ENCODE results near the gene ALDH3A2. TPM values are rescaled to one million over a fixed set of nuclear protein-coding genes. Genes with fewer than 3 reads are reported as not detected.
A peak's percentile ranks its signal among the peaks of the same experiment; 100 is the strongest.

The ALDH3A2 gene
- total and polyA plus RNA-seq, 8 donors, result 26.8 to 236 (median 106) TPM

GRCh38 chr17:19726631-19727376 lies 78.3 kb downstream of the ALDH3A2 start:
- no peaks in the 10 kb centered on the region for H3K36me3 ChIP-seq
- no peaks in the 10 kb centered on the region for H3K9me3 ChIP-seq
- WGBS, 5 donors, result 79 to 92% (median 85%) methylated on average over 7 of the region's 7 CpGs
- no peak overlapping the region for H3K4me3 ChIP-seq
- intact Hi-C loops (cut with DNase I; ENCODE audit: low total_unique reads), result no loop called here
- H3K4me1 ChIP-seq, result peaks cover 35 to 52% (median 38%) of the 10 kb centered on the region in 4 donors
- no peaks in the 10 kb centered on the region for H3K27me3 ChIP-seq
- no peak for TF ChIP-seq POLR2A (IDR thresholded peaks at IDR 0.05)
- no peak for TF ChIP-seq POLR2AphosphoS5 (IDR thresholded peaks at IDR 0.05)
- no peak for TF ChIP-seq CTCF (IDR thresholded peaks at IDR 0.05)
- no peak for TF ChIP-seq EP300 (IDR thresholded peaks at IDR 0.05)
- H3K27ac ChIP-seq, result peak overlapping the region; percentile 38 to 87 (median 82)
- peak in 1 of 2 donors; percentile 52 for DNase-seq

Small RNA genes within 50 kb of the gene (small RNA-seq; reads per million reads assigned to genes)
- 0 reads per million in 4 donors for gene NMTRQ-TTG12-1
- gene RF00322, result 0 reads per million in 4 donors

Other genes starting within 250 kb of the ALDH3A2 start
- gene RNF112, start 237.5 kb upstream of the ALDH3A2 start, total RNA-seq, result 1 to 10 TPM in 2 of 5 donors, under 1 TPM in 1, not detected in 2; 0.45 to 4.4 (median 1.7) TPM
- gene RNF112, start 237.5 kb upstream of the ALDH3A2 start, polyA plus RNA-seq, result 1 to 10 TPM; 2.1 to 5.0 (median 2.2) TPM
- gene SLC47A1, start 114.9 kb upstream of the ALDH3A2 start, total RNA-seq, result 1 to 10 TPM in 1 of 5 donors, under 1 TPM in 2, not detected in 2; 0.29 to 1.3 (median 0.55) TPM
- 1 to 10 TPM in 2 of 3 donors, under 1 TPM in 1; 0.25 to 1.3 (median 1.1) TPM for gene SLC47A1, start 114.9 kb upstream of the ALDH3A2 start, polyA plus RNA-seq
- gene SLC47A2, start 67.8 kb downstream of the ALDH3A2 start, total RNA-seq, result not detected
- under 1 TPM in 1 of 3 donors, not detected in 2; 0.78 TPM for gene SLC47A2, start 67.8 kb downstream of the ALDH3A2 start, polyA plus RNA-seq
- gene ALDH3A1, start 99.5 kb downstream of the ALDH3A2 start, total RNA-seq, result 100 to 1,000 TPM in 3 of 5 donors, 10 to 100 TPM in 1, 1 to 10 TPM in 1; 5.8 to 689 (median 187) TPM
- 100 to 1,000 TPM in 2 of 3 donors, 10 to 100 TPM in 1; 31.0 to 332 (median 102) TPM for gene ALDH3A1, start 99.5 kb downstream of the ALDH3A2 start, polyA plus RNA-seq
- gene ULK2, start 219.2 kb downstream of the ALDH3A2 start, total RNA-seq, result 100 to 1,000 TPM in 1 of 5 donors, 10 to 100 TPM in 3, under 1 TPM in 1; 0.29 to 254 (median 22.7) TPM
- gene ULK2, start 219.2 kb downstream of the ALDH3A2 start, polyA plus RNA-seq, result 1 to 10 TPM; 6.3 to 7.2 (median 6.4) TPM

Measured in stomach (tissue), 9 donors.